ENCODE data around the gene ZDHHC14.

GRCh38 chr6:157695301-157696040 lies 314.5 kb downstream of the ZDHHC14 start:
- TF ChIP-seq CTCF (IDR thresholded peaks at IDR 0.05), result no peak
- TF ChIP-seq POLR2A (IDR thresholded peaks at IDR 0.05), result no peak
